GM12874 (cell line): ENCODE data around the gene MAML2.

ENCODE experiments used
- TF ChIP-seq, protein P1 (sequence below): IDR thresholded peaks from 2 replicates; pipeline ENCODE4 v1.5.1; 2011; ENCODE audit warnings: low read depth, mild to moderate bottlenecking, control low read depth, low read length, moderate library complexity; ENCODE audit not compliant: insufficient read depth

MAML2 gene

DNA sequence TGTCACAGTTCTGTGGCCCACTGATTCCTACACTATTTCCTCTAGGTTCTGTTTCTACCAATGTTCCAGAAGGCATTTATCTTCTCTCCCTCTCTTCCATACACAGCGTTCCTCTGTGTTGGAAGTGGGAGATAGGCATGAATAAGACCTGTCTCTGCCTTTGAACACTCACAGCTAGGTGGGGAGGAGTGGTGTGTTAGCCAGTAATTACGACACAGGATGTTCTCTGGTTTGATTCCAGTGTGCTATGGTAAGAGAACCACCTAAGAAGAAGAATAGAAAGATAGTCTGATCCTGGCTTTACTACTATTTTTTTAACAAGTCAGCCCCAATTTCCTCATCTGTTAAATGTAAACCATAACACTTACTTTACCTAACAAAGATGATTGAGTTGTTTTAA is 218.8 kb downstream of the MAML2 start:
- TF ChIP-seq, protein P1, sequence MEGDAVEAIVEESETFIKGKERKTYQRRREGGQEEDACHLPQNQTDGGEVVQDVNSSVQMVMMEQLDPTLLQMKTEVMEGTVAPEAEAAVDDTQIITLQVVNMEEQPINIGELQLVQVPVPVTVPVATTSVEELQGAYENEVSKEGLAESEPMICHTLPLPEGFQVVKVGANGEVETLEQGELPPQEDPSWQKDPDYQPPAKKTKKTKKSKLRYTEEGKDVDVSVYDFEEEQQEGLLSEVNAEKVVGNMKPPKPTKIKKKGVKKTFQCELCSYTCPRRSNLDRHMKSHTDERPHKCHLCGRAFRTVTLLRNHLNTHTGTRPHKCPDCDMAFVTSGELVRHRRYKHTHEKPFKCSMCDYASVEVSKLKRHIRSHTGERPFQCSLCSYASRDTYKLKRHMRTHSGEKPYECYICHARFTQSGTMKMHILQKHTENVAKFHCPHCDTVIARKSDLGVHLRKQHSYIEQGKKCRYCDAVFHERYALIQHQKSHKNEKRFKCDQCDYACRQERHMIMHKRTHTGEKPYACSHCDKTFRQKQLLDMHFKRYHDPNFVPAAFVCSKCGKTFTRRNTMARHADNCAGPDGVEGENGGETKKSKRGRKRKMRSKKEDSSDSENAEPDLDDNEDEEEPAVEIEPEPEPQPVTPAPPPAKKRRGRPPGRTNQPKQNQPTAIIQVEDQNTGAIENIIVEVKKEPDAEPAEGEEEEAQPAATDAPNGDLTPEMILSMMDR, result no peak

DNA sequence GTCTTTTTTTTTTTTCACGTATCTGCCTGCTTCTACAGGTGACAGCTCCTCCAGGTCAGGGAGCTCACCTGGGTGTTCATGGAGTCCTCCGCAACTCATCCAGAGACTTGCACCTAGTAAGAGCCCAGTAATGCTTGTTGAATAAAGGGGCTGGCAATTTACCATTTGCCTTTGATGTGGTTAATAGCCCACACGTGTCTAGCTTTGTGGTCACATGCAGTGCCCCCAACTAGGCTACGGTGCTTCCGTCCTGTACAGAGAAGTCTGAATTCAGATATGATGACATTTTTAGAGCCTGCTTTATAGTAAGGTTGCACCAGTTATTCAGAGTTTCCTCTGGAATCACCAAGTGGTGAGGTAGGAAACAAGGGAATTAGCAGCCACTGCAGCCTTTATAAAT is 219.7 kb downstream of the MAML2 start:
- TF ChIP-seq, protein P1, result no peak

DNA sequence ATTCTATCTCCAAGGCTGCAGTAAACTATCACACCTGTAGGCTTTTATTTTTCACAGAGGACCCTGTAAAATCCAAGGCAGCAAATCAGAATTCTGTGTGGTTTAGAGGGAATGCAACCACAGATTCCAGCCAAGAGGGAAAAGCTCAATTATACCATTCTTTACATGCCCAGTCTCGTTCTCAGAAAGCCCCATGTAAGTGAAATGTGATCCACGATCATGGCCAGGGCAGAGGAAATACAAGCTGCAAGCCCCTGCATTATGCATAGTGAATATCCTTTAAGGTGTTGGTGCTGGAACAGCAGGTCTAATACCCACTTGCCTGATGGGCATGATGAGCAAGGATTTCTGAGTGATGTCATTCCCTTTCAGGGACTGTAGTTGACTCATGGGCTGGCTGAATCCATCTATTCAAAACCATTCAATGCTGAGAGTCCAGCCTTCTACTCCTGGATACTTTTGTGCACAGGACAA is 220.4 kb downstream of the MAML2 start:
- TF ChIP-seq, protein P1, result no peak

DNA sequence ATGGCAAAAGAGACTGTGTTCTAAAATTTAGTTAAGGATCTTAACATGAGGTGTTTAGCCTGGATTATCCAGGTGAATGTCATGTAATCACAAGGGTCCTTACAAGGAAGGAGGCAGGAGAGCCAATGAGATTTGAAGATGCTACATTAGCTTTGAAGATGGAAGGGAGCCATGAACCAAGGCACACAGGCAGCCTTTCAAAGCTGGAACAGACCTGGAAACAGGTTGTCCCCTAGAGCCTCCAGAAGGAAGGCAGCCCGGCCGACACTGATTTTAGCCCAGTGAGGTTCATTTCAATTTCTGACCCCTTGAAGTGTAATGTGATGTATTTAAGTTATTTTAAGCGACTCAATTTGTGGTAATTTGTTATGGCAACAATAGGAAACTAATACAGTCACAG is 223.8 kb downstream of the MAML2 start:
- TF ChIP-seq, protein P1, result no peak

DNA sequence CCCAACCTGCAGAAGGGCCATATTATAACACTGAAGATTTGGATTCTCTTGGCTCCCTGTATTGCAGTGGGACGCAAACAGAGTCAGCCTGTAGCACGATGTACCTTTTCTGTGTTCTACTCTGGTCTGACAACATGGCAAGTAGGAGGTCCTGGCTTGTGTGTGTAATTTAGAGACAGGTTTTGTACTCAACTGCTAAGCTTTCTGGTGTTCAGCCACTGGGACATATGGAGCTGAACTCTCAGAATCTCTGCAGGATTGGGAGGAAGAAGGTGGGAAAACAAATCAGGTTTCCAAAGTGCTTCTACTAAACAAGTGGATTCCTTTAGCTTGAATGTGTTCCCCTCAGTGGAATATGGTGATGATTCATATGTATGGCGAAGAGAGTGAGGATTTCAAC is 226.6 kb downstream of the MAML2 start:
- TF ChIP-seq, protein P1, result no peak

DNA sequence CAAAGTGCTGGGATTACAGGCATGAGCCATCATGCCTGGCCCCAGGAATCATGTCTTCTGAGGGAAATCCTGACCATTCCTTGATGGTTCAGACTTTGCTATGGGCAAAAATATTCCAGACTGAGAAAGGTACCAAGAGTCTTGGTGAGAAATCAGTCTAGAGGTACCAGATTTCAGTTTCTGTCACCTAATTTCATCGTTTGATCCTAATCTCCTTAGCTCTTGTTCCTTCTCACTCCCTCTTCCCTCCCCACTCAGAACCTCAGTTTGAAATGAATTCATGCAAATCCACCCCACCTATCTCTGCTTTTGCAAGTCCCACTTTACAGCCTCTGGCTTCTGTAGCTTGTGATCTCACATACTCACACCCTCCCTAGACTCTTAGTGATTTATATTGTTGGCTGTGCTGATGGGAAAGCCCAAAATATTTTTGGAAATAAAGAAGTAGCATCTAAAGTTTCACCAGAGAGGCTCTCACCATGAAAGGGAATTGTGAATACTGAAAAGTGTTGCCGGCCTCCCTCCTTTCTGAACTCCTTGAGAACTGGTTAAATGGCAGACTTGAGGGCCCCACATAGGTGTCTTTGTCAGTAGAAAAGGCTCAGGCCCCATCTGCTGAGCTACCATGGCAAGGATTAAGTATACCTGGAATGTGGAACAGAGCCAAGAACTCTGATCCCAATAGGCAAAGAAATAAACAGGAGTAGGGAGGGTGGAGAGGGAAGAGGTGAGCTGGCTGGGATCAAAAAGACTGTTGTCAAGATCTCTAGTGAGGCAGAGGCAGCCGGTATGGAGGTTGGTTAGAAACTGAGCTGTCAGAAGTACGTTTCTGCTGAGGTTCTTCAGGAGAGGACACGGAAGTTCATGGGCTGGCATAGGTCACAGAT is 228.6 kb downstream of the MAML2 start:
- TF ChIP-seq, protein P1, result no peak

DNA sequence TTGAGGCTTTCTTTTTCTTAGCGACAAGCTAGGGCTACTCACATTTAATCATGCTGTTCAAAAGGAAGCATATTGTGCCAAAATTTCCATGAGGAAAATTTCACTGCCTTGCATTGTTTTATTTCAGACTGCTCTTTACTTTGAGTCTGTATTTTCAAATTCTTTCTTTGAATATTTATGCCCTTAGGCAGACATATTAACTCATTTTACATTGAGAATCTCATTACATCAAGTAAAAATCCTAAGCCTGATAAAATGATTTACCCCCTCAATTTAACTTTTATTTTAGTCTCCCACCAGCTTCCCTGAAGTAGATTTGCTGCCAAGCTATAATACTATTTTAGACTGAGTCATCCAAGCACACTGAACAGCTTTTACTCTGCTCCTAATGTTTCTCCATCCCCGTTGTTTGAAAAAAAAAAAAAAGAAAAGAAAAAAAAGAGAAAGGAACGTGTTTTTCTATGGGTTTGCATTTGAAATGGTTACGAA is 229.8 kb downstream of the MAML2 start:
- TF ChIP-seq, protein P1, result no peak
